GM12892 (cell line): ENCODE measurements around the gene TIGD6.

Source experiments
- POLR2A ChIP-seq: IDR thresholded peaks from 2 replicates; pipeline ENCODE4 v1.6.1; 2011; ENCODE audit warnings: low read depth, low read length, control low read depth
- POLR2AphosphoS5 ChIP-seq: IDR thresholded peaks from 2 replicates; pipeline ENCODE4 v1.6.1; 2011; ENCODE audit warnings: low read depth, low read length, control low read depth
- TAF1 ChIP-seq: IDR thresholded peaks from 2 replicates; pipeline ENCODE4 v1.6.1; 2011; ENCODE audit warnings: low read depth, mild to moderate bottlenecking, control low read depth, low read length, borderline replicate concordance

DNA sequence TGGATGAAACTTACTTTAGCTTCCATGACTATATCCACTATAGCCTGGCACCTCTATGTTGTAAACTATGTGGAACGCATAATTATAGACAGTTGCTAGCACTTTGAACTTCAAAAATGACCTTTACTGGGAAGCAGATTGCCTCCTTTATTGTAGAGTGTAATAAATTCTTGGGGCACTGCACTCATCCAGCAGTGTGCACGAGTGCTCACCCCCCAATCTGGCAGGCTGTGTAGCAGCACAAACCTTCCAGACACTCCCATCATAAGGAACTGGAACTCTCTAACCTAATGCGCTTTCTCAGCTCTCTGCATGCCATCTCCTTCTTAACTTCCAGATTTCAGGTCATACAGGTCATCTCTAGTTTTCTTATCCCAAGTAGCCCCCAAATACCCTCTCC is 54.3 kb downstream of the TIGD6 start:
- TF ChIP-seq POLR2A (no peak), TAF1 (no peak), POLR2AphosphoS5 (no peak)
